H1 (cell line): ENCODE data around the gene CTNND2. TPM values are rescaled to one million over a fixed set of nuclear protein-coding genes. Genes with fewer than 3 reads are reported as not detected.

Source experiments
- CTCF ChIA-PET: fragments of 300-600 bp; sonication (Branson Sonifier 250); formaldehyde crosslinking; loops from one replicate; lab custom pipeline; 2021; ENCODE audit not compliant: partially characterized antibody; lab: Charles Lee
- POLR2A ChIA-PET: fragments of 300-600 bp; sonication (Branson Sonifier 250); formaldehyde crosslinking; loops from one replicate; lab custom pipeline; 2021; ENCODE audit warnings: inconsistent platforms; ENCODE audit not compliant: partially characterized antibody; lab: Charles Lee
- DNase-seq, 2 experiments: peaks; one replicate each; pipeline versions ENCODE4 v3.0.0 to v3.0.0-alpha.2; 2010 to 2022; ENCODE audit warnings: low spot score in 2 of 2, low read depth in 1 of 2, mixed read lengths in 1 of 2
- FAIRE-seq: peaks from 2 replicates; lab custom pipeline; 2011; peaks lifted over from hg19 to GRCh38; lab: Jason Lieb, UNC
- H2AFZ ChIP-seq: 2 replicates; pipeline ENCODE4 v1.8.1; 2012; ENCODE audit warnings: low read length, inconsistent platforms
- H2AK5ac ChIP-seq: 2 replicates; pipeline ENCODE4 v1.6.1; 2013; ENCODE audit warnings: low read depth, low read length
- H2BK120ac ChIP-seq: replicated peaks from 2 replicates; pipeline ENCODE3; 2013; ENCODE audit warnings: low read depth, low read length, inconsistent platforms
- H2BK12ac ChIP-seq: 2 replicates; pipeline ENCODE4 v1.6.1; 2013; ENCODE audit warnings: low read depth, low read length
- H2BK15ac ChIP-seq: 2 replicates; pipeline ENCODE4 v1.6.1; 2013; ENCODE audit warnings: low read length
- H2BK20ac ChIP-seq: 2 replicates; pipeline ENCODE4 v1.6.1; 2013; ENCODE audit warnings: low read length
- H2BK5ac ChIP-seq: 2 replicates; pipeline ENCODE4 v1.6.1; 2013; ENCODE audit warnings: low read depth, low read length
- H3K14ac ChIP-seq: 2 replicates; pipeline ENCODE4 v1.6.1; 2013; ENCODE audit warnings: inconsistent platforms; ENCODE audit not compliant: insufficient read length
- H3K18ac ChIP-seq: 2 replicates; pipeline ENCODE4 v1.6.1; 2013; ENCODE audit warnings: low read length; ENCODE audit errors: extremely low read depth
- H3K23ac ChIP-seq: 2 replicates; pipeline ENCODE4 v1.6.1; 2013; ENCODE audit warnings: inconsistent platforms; ENCODE audit not compliant: insufficient read length
- H3K23me2 ChIP-seq: 2 replicates; pipeline ENCODE4 v1.6.1; 2013; ENCODE audit warnings: low read depth, low read length
- H3K27ac ChIP-seq: 2 replicates; pipeline ENCODE4 v1.6.1; 2011; ENCODE audit warnings: low read depth, low read length, inconsistent platforms
- H3K27me3 ChIP-seq, 4 experiments: replicated peaks in 1 of 4; 1 replicate in 1 of 4; 2 replicates in 3 of 4; pipeline versions ENCODE4 v1.6.1 to v1.8.1; 2011 to 2013; ENCODE audit warnings: low read length in 3 of 4, mild to moderate bottlenecking in 3 of 4, inconsistent platforms in 2 of 4, mixed read lengths in 2 of 4, moderate library complexity in 1 of 4; ENCODE audit not compliant: control insufficient read depth in 3 of 4, insufficient read depth in 3 of 4; ENCODE audit errors: extremely low read depth in 1 of 4
- H3K36me3 ChIP-seq, 4 experiments: 2 replicates each; pipeline versions ENCODE4 v1.6.1 to v1.8.1; 2011 to 2013; ENCODE audit warnings: mild to moderate bottlenecking in 4 of 4, low read length in 3 of 4, moderate library complexity in 2 of 4, control low read depth in 1 of 4, inconsistent platforms in 1 of 4; ENCODE audit not compliant: insufficient read depth in 4 of 4, control insufficient read depth in 2 of 4
- H3K4ac ChIP-seq: replicated peaks from 2 replicates; pipeline ENCODE3; 2013; ENCODE audit warnings: low read length, low read depth, mixed read lengths, inconsistent platforms; ENCODE audit not compliant: insufficient read length
- H3K4me1 ChIP-seq, 4 experiments: replicated peaks in 1 of 4; 1 replicate in 1 of 4; 2 replicates in 3 of 4; pipeline versions ENCODE4 v1.6.1 to v1.8.1; 2011 to 2013; ENCODE audit warnings: low read length in 3 of 4, inconsistent platforms in 2 of 4, mixed read lengths in 1 of 4; ENCODE audit not compliant: insufficient read depth in 4 of 4, control insufficient read depth in 3 of 4
- H3K4me2 ChIP-seq, 2 experiments: 2 replicates each; pipeline versions ENCODE4 v1.6.1 to v1.8.1; 2011 to 2013; ENCODE audit warnings: low read depth in 2 of 2, low read length in 2 of 2, control low read depth in 1 of 2, inconsistent platforms in 1 of 2, mild to moderate bottlenecking in 1 of 2; ENCODE audit not compliant: insufficient read depth in 1 of 2
- H3K4me3 ChIP-seq, 4 experiments: fragments of 200-600, 300-600 bp in 1 of 4; sonication (generic), shearing (Covaris generic), sonication (Bioruptor Twin) in 1 of 4; 2 replicates each; pipeline versions ENCODE4 v1.5.1 to v1.8.1; 2011 to 2016; ENCODE audit warnings: low read length in 4 of 4, low read depth in 3 of 4, control low read depth in 2 of 4, inconsistent platforms in 2 of 4, mild to moderate bottlenecking in 2 of 4, mixed read lengths in 1 of 4, moderate library complexity in 1 of 4; ENCODE audit not compliant: insufficient read depth in 2 of 4; ENCODE audit errors: extremely low read depth in 1 of 4
- H3K56ac ChIP-seq: replicated peaks from 2 replicates; pipeline ENCODE3; 2013; ENCODE audit warnings: low read depth, mild to moderate bottlenecking, mixed read lengths, low read length, inconsistent platforms; ENCODE audit not compliant: insufficient read length
- H3K79me1 ChIP-seq: 2 replicates; pipeline ENCODE4 v1.6.1; 2013; ENCODE audit warnings: low read depth, low read length, control low read depth
- H3K79me2 ChIP-seq, 2 experiments: 2 replicates each; pipeline versions ENCODE4 v1.6.1 to v1.8.1; 2012 to 2013; ENCODE audit warnings: low read length in 2 of 2, mild to moderate bottlenecking in 2 of 2, inconsistent platforms in 1 of 2; ENCODE audit not compliant: insufficient read depth in 2 of 2, control insufficient read depth in 1 of 2
- H3K9ac ChIP-seq, 4 experiments: replicated peaks in 1 of 4; 1 replicate in 1 of 4; 2 replicates in 3 of 4; pipeline versions ENCODE4 v1.6.1 to v1.8.1; 2011 to 2013; ENCODE audit warnings: low read depth in 3 of 4, low read length in 3 of 4, control low read depth in 2 of 4, mild to moderate bottlenecking in 2 of 4, moderate library complexity in 2 of 4, inconsistent platforms in 1 of 4; ENCODE audit errors: extremely low read depth in 1 of 4
- H3K9me3 ChIP-seq, 2 experiments: 2 replicates each; pipeline versions ENCODE4 v1.6.1 to v1.8.1; 2012 to 2013; ENCODE audit warnings: mild to moderate bottlenecking in 2 of 2, moderate library complexity in 2 of 2, control low read depth in 1 of 2, inconsistent platforms in 1 of 2, low read depth in 1 of 2, low read length in 1 of 2, mixed read lengths in 1 of 2; ENCODE audit not compliant: insufficient read depth in 2 of 2
- H4K20me1 ChIP-seq, 2 experiments: replicated peaks in 1 of 2; 2 replicates each; pipeline versions ENCODE3 to v1.8.1; 2011 to 2013; ENCODE audit warnings: inconsistent platforms in 2 of 2, low read length in 2 of 2, mild to moderate bottlenecking in 1 of 2; ENCODE audit not compliant: insufficient read depth in 2 of 2, control insufficient read depth in 1 of 2
- H4K5ac ChIP-seq: 2 replicates; pipeline ENCODE4 v1.6.1; 2013; ENCODE audit warnings: low read length, low read depth, mixed read lengths, inconsistent platforms; ENCODE audit not compliant: insufficient read length
- H4K8ac ChIP-seq: 2 replicates; pipeline ENCODE4 v1.8.0; 2013; ENCODE audit warnings: mild to moderate bottlenecking, moderate library complexity, low read length, inconsistent platforms; ENCODE audit not compliant: insufficient read depth; ENCODE audit errors: extremely low read depth
- H4K91ac ChIP-seq: replicated peaks from 2 replicates; pipeline ENCODE3; 2013; ENCODE audit warnings: low read length, mixed read lengths, inconsistent platforms; ENCODE audit not compliant: insufficient read length
- BRCA1 ChIP-seq: IDR thresholded peaks from 2 replicates; pipeline ENCODE4 v1.6.1; 2012; ENCODE audit warnings: low read depth, low read length, improper control_type of control experiment
- CREB1 ChIP-seq: IDR thresholded peaks from 2 replicates; pipeline ENCODE4 v1.6.1; 2012; ENCODE audit warnings: inconsistent platforms
- HDAC6 ChIP-seq: IDR thresholded peaks from one replicate; pipeline ENCODE4 v1.7.1; 2012; ENCODE audit warnings: low read depth, mild to moderate bottlenecking, inconsistent platforms, low read length, moderate library complexity
- POU5F1 ChIP-seq: IDR thresholded peaks from 2 replicates; pipeline ENCODE4 v1.6.1; 2011; ENCODE audit warnings: low read depth, mild to moderate bottlenecking, low read length, moderate library complexity
- SP2 ChIP-seq: IDR thresholded peaks from 2 replicates; pipeline ENCODE4 v1.6.1; 2012; ENCODE audit warnings: mild to moderate bottlenecking, low read length, inconsistent platforms
- YY1 ChIP-seq: IDR thresholded peaks from 2 replicates; pipeline ENCODE4 v1.6.1; 2011; ENCODE audit warnings: low read depth, mild to moderate bottlenecking, low read length
- WGBS, 2 experiments: shearing (Covaris generic) in 1 of 2; methylation state at CpG; one replicate each; pipeline versions ENCODE4 v1.1.6 to v1.1.7; 2013 to 2015; ENCODE audit warnings: low lambda C conversion rate in 2 of 2, mixed read lengths in 2 of 2, inconsistent platforms in 1 of 2, low coverage in 1 of 2, missing lambda C conversion rate in 1 of 2; ENCODE audit not compliant: insufficient replicate concordance in 2 of 2, insufficient coverage in 1 of 2, insufficient read length in 1 of 2; ENCODE audit errors: extremely low coverage in 1 of 2, missing lambda C conversion rate in 1 of 2; 5-methylcytosine and 5-hydroxymethylcytosine counted together
- polyA plus RNA-seq, 7 experiments: library from polyadenylated mRNA; depleted of rRNA in 3 of 7; stranded (reverse) in 5 of 7; unstranded in 2 of 7; fragments of >200 nt in 5 of 7; fragments of 200-250 nt in 2 of 7; gene quantifications; 1 replicate in 5 of 7; 2 replicates in 1 of 7; 4 replicates in 1 of 7; pipeline versions ENCODE4 v1.2.1 to v1.2.3, GENCODE V29; 2011 to 2013; ENCODE audit warnings: missing spikeins in 2 of 7, mixed read lengths in 2 of 7
- total RNA-seq: library from RNA; stranded (reverse); fragmentation: NEBNext Ultra II Directional; extraction: Animal tissue kit (Norgen Biotek cat#: 25700); gene quantifications from 2 replicates; pipeline ENCODE4 v1.2.1, GENCODE V29; 2021
- TF ChIP-seq, protein P1 (sequence below), 3 experiments: IDR thresholded peaks; 1 replicate in 2 of 3; 2 replicates in 1 of 3; pipeline versions ENCODE4 v1.5.1 to v1.6.1; 2011; ENCODE audit warnings: low read length in 3 of 3, mild to moderate bottlenecking in 3 of 3, inconsistent platforms in 2 of 3, low read depth in 1 of 3, moderate library complexity in 1 of 3; ENCODE audit not compliant: insufficient read depth in 1 of 3; ENCODE audit errors: control extremely low read depth in 1 of 3

Gene CTNND2
- total and polyA plus RNA-seq, 2 of the 8 experiments (the other 6 are each of a cell fraction or from before 2014, with no cell fraction given): 7.4 to 14.2 TPM

DNA sequence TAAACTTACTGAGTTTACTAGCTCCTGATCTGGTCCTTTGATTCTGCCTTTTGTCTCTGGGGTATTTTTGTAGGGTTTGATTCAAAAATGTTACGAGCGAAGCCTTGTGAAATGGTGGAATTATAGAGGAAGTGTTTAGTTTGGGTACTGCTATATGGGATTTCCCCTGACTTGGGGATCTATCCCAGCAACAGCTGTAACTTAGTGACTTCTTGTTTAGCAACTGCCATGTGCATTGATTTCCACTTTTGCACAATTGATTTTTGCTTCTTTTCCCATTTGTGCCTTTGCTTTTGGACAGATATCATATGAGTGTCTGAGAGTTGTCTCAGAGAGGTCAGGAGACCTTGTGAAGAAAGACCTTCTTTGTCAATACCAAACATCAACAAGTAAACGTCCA, 894.7 kb downstream of the CTNND2 start:
- Histone ChIP-seq H3K79me2 (no peaks in the 10 kb centered on the region), H3K23me2 (no peaks in the 10 kb centered on the region), H3K4me1 (no peaks in the 10 kb centered on the region), H4K20me1 (no peaks in the 10 kb centered on the region), H3K4me3 (no peak overlapping the region), H3K9ac (no peak overlapping the region), H2AFZ (no peak overlapping the region), H3K36me3 (no peaks in the 10 kb centered on the region), H2BK15ac (no peak overlapping the region), H3K9me3 (no peaks in the 10 kb centered on the region), H3K18ac (no peak overlapping the region), H3K4ac (no peak overlapping the region), H3K4me2 (no peak overlapping the region), H4K91ac (no peak overlapping the region), H2BK20ac (no peak overlapping the region), H3K14ac (no peak overlapping the region), H3K56ac (no peak overlapping the region), H3K27me3 (no peaks in the 10 kb centered on the region), H2BK120ac (no peak overlapping the region), H2BK5ac (no peak overlapping the region), H4K8ac (no peak overlapping the region), H3K27ac (no peak overlapping the region), H2AK5ac (no peak overlapping the region), H4K5ac (no peak overlapping the region), H3K79me1 (no peaks in the 10 kb centered on the region), H2BK12ac (no peak overlapping the region), H3K23ac (no peak overlapping the region)
- ChIA-PET POLR2A (no interaction called here), CTCF (interaction anchor here (0.9 to 2.0 kb wide), 3 partner anchors 37 to 258 kb away, joined by 3 to 5 read pairs (median 5); no protein-coding TSS in a partner anchor)
- no peak for FAIRE-seq
- no peak for DNase-seq
- 91% methylated on average over 3 of the region's 3 CpGs; no CpG with 5 or more reads in 1 of the 2 experiments for WGBS, 2 experiments
- TF ChIP-seq HDAC6 (no peak), SP2 (no peak), CREB1 (no peak), BRCA1 (no peak), POU5F1 (no peak), YY1 (no peak)
- TF ChIP-seq, protein P1, sequence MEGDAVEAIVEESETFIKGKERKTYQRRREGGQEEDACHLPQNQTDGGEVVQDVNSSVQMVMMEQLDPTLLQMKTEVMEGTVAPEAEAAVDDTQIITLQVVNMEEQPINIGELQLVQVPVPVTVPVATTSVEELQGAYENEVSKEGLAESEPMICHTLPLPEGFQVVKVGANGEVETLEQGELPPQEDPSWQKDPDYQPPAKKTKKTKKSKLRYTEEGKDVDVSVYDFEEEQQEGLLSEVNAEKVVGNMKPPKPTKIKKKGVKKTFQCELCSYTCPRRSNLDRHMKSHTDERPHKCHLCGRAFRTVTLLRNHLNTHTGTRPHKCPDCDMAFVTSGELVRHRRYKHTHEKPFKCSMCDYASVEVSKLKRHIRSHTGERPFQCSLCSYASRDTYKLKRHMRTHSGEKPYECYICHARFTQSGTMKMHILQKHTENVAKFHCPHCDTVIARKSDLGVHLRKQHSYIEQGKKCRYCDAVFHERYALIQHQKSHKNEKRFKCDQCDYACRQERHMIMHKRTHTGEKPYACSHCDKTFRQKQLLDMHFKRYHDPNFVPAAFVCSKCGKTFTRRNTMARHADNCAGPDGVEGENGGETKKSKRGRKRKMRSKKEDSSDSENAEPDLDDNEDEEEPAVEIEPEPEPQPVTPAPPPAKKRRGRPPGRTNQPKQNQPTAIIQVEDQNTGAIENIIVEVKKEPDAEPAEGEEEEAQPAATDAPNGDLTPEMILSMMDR (IDR thresholded peaks at IDR 0.05; ENCODE audit: control extremely low read depth in 1 of 3, insufficient read depth in 1 of 3, low read depth in 1 of 3, low read length in 3 of 3): no peak
